GM12878 (cell line): ENCODE data around the gene BCAT1. TPM values are rescaled to one million over a fixed set of nuclear protein-coding genes. Genes with fewer than 3 reads are reported as not detected.

Source experiments
- BHLHE40 ChIP-seq, 2 experiments: fragments of 450-650 bp in 1 of 2; IDR thresholded peaks; 2 replicates each; pipeline ENCODE4 v1.6.1; 2011 to 2017; ENCODE audit warnings: low read depth in 2 of 2, borderline replicate concordance in 1 of 2, improper control_type of control experiment in 1 of 2, low read length in 1 of 2, mild to moderate bottlenecking in 1 of 2
- CREM ChIP-seq: IDR thresholded peaks from 2 replicates; pipeline ENCODE4 v1.6.1; 2014; ENCODE audit warnings: antibody characterized with exemption, low read depth
- EZH2 ChIP-seq: IDR thresholded peaks from 2 replicates; pipeline ENCODE4 v1.6.1; 2012; ENCODE audit warnings: low read depth, mild to moderate bottlenecking, control low read depth, inconsistent platforms, low read length, borderline replicate concordance; ENCODE audit not compliant: control insufficient read depth
- FOS ChIP-seq: IDR thresholded peaks from 3 replicates; pipeline ENCODE4 v1.6.1; 2011; ENCODE audit warnings: borderline replicate concordance; ENCODE audit not compliant: insufficient read length; ENCODE audit errors: extremely low read depth
- HDGF ChIP-seq: fragments of 450-650 bp; IDR thresholded peaks from 2 replicates; pipeline ENCODE4 v1.6.1; 2016; ENCODE audit warnings: antibody characterized with exemption
- MEF2B ChIP-seq: fragments of 450-650 bp; IDR thresholded peaks from 2 replicates; pipeline ENCODE4 v1.6.1; 2018; ENCODE audit warnings: mild to moderate bottlenecking, moderate library complexity; ENCODE audit not compliant: partially characterized antibody, poor library complexity, severe bottlenecking
- MYC ChIP-seq: IDR thresholded peaks from 2 replicates; pipeline ENCODE4 v1.6.1; 2011; ENCODE audit warnings: mild to moderate bottlenecking, low read length, moderate library complexity, inconsistent platforms; ENCODE audit not compliant: insufficient read depth, insufficient replicate concordance, insufficient read length, severe bottlenecking
- NFIC ChIP-seq: IDR thresholded peaks from 2 replicates; pipeline ENCODE4 v1.6.1; 2012; ENCODE audit warnings: low read depth, mild to moderate bottlenecking, inconsistent platforms, low read length, moderate library complexity
- POLR2A ChIP-seq: IDR thresholded peaks from 2 replicates; pipeline ENCODE4 v1.6.1; 2011; ENCODE audit warnings: low read depth, mild to moderate bottlenecking, low read length
- POLR2AphosphoS2 ChIP-seq: IDR thresholded peaks from 2 replicates; pipeline ENCODE4 v1.6.1; 2011; ENCODE audit warnings: low read depth, mild to moderate bottlenecking, low read length, improper control_type of control experiment, moderate library complexity
- POLR2AphosphoS5 ChIP-seq: IDR thresholded peaks from 2 replicates; pipeline ENCODE4 v1.6.1; 2011; ENCODE audit warnings: mild to moderate bottlenecking, low read length, inconsistent platforms
- RB1 ChIP-seq: fragments of 450-650 bp; formaldehyde crosslinking; IDR thresholded peaks from 2 replicates; pipeline ENCODE4 v1.6.1; 2017; ENCODE audit warnings: mild to moderate bottlenecking, borderline replicate concordance
- RELA ChIP-seq: fragments of 450-650 bp; IDR thresholded peaks from 2 replicates; pipeline ENCODE4 v1.8.0; 2014; ENCODE audit warnings: borderline replicate concordance; ENCODE audit not compliant: partially characterized antibody
- SIN3A ChIP-seq: IDR thresholded peaks from 2 replicates; pipeline ENCODE4 v1.6.1; 2012; ENCODE audit warnings: low read depth, low read length, improper control_type of control experiment
- SMAD5 ChIP-seq: IDR thresholded peaks from 2 replicates; pipeline ENCODE4 v1.6.1; 2016; ENCODE audit warnings: antibody characterized with exemption, low read depth
- SPI1 ChIP-seq: IDR thresholded peaks from 2 replicates; pipeline ENCODE4 v1.6.1; 2011; ENCODE audit warnings: low read depth, mild to moderate bottlenecking, low read length, moderate library complexity, borderline replicate concordance; ENCODE audit not compliant: insufficient read depth
- SRF ChIP-seq, 2 experiments: IDR thresholded peaks; 2 replicates each; pipeline ENCODE4 v1.6.1; 2011; ENCODE audit warnings: low read depth in 2 of 2, low read length in 2 of 2, mild to moderate bottlenecking in 1 of 2, moderate library complexity in 1 of 2
- SUPT20H ChIP-seq: IDR thresholded peaks from 2 replicates; pipeline ENCODE4 v1.6.1; 2011; ENCODE audit warnings: low read depth, mild to moderate bottlenecking, low read length, moderate library complexity, borderline replicate concordance; ENCODE audit not compliant: control insufficient read depth
- TBL1XR1 ChIP-seq: IDR thresholded peaks from 2 replicates; pipeline ENCODE4 v1.6.1; 2012; ENCODE audit warnings: low read depth, low read length, improper control_type of control experiment
- WRNIP1 ChIP-seq: IDR thresholded peaks from 2 replicates; pipeline ENCODE4 v1.6.1; 2011; ENCODE audit warnings: low read depth, low read length, improper control_type of control experiment, borderline replicate concordance
- YY1 ChIP-seq: IDR thresholded peaks from 2 replicates; pipeline ENCODE4 v1.6.1; 2011; ENCODE audit warnings: low read depth, mild to moderate bottlenecking, low read length
- ZSCAN29 ChIP-seq: fragments of 450-650 bp; IDR thresholded peaks from 2 replicates; pipeline ENCODE4 v1.6.1; 2017; ENCODE audit warnings: mild to moderate bottlenecking, moderate library complexity
- polyA plus RNA-seq, 11 experiments: library from polyadenylated mRNA; depleted of rRNA in 4 of 11; unstranded in 6 of 11; stranded (reverse) in 5 of 11; fragments of >200 nt; fragmentation: Nextera tagmentation in 4 of 11; fragmentation: Illumina TruSeq in 1 of 11; extraction: Ambion mirVana in 4 of 11; extraction: Trizol in 1 of 11; gene quantifications; 1 replicate in 1 of 11; 2 replicates in 10 of 11; pipeline versions ENCODE4 v1.2.1 to v1.2.3, GENCODE V29; 2011 to 2016; ENCODE audit warnings: inconsistent platforms in 2 of 11, missing spikeins in 2 of 11, low read depth in 1 of 11
- total RNA-seq, 4 experiments: library from RNA; depleted of rRNA in 3 of 4; stranded (reverse); fragments of >200 nt in 3 of 4; fragmentation: Illumina TruSeq in 1 of 4; extraction: Trizol in 1 of 4; gene quantifications; 2 replicates each; pipeline versions ENCODE4 v1.2.1 to v1.2.3, GENCODE V29; 2013 to 2021
- TF ChIP-seq, protein P1 (sequence below): fragments of 450-650 bp; IDR thresholded peaks from 2 replicates; pipeline ENCODE4 v1.6.1; 2014; ENCODE audit warnings: mild to moderate bottlenecking
- TF ChIP-seq, protein P2 (sequence below): fragments of 450-650 bp; IDR thresholded peaks from 2 replicates; pipeline ENCODE4 v1.6.1; 2017; ENCODE audit warnings: borderline replicate concordance
- TF ChIP-seq, protein P3 (sequence below): IDR thresholded peaks from 2 replicates; pipeline ENCODE4 v1.6.1; 2011; ENCODE audit warnings: mild to moderate bottlenecking, low read depth, low read length, moderate library complexity; ENCODE audit not compliant: insufficient replicate concordance
- TF ChIP-seq, protein P4 (sequence below), 3 experiments: IDR thresholded peaks in 2 of 3; conservative IDR thresholded peaks in 1 of 3; 2 replicates each; pipeline ENCODE4 v1.5.1; 2011; ENCODE audit warnings: low read depth in 3 of 3, low read length in 3 of 3, mild to moderate bottlenecking in 3 of 3, control low read depth in 2 of 3, moderate library complexity in 2 of 3, inconsistent platforms in 1 of 3, mixed read lengths in 1 of 3; ENCODE audit not compliant: control insufficient read depth in 2 of 3, insufficient read depth in 1 of 3; ENCODE audit errors: extremely low read depth in 1 of 3

The BCAT1 gene
- total and polyA plus RNA-seq, 10 of the 15 experiments (the other 5 are each of a cell fraction or from before 2014, with no cell fraction given) = 26.2 to 187 (median 81.9) TPM

DNA sequence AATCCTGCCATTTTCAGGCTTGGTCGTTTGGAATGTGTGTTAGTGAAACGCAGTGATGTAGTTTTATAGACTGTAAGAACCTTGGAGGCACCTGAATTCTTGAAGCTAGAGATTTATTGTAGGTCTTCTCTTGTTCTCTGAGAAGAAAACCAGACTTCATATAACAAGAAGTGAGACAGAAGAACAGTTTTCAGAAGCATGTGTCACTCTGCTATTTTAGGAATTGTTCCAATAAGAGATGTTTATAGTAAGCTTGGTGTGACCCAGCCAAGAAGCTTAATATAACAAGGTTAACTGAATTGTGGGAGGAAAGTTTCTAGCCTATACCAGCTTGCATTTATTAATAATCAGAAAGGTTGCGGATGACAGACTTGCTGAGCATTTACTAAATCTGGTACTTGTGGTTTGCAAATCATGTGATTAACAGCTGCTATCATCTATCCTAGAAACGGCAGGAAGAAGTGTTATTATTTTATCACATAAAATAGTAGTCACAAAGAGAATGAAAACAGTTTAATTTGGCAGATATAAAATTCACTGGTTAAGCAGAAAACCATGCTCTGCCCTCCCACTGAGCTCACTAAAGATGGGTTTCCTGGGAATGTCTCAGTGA lies 49.2 kb upstream of the BCAT1 start (continued):
- TF ChIP-seq, protein P1, sequence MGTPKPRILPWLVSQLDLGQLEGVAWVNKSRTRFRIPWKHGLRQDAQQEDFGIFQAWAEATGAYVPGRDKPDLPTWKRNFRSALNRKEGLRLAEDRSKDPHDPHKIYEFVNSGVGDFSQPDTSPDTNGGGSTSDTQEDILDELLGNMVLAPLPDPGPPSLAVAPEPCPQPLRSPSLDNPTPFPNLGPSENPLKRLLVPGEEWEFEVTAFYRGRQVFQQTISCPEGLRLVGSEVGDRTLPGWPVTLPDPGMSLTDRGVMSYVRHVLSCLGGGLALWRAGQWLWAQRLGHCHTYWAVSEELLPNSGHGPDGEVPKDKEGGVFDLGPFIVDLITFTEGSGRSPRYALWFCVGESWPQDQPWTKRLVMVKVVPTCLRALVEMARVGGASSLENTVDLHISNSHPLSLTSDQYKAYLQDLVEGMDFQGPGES = no peak
- TF ChIP-seq POLR2AphosphoS5 (no peak), BHLHE40 (IDR thresholded peaks at IDR 0.05; ENCODE audit: borderline replicate concordance in 1 of 2, low read depth in 2 of 2, low read length in 1 of 2) (peak; percentile 92 to 94), RELA (no peak), WRNIP1 (no peak), ZSCAN29 (peak; percentile 79), POLR2AphosphoS2 (no peak), NFIC (peak; percentile 100), POLR2A (no peak), FOS (no peak), TBL1XR1 (peak; percentile 99), SRF (IDR thresholded peaks at IDR 0.05; ENCODE audit: low read depth in 2 of 2, low read length in 2 of 2) (no peak), EZH2 (no peak), MEF2B (peak; percentile 98), SPI1 (peak; percentile 72), SIN3A (no peak), CREM (peak; percentile 91), HDGF (no peak), SUPT20H (no peak), YY1 (no peak), SMAD5 (no peak), RB1 (0 out of 2 replicates have a peak, but pooled peaks have one; percentile 20), MYC (no peak)
- TF ChIP-seq, protein P2, sequence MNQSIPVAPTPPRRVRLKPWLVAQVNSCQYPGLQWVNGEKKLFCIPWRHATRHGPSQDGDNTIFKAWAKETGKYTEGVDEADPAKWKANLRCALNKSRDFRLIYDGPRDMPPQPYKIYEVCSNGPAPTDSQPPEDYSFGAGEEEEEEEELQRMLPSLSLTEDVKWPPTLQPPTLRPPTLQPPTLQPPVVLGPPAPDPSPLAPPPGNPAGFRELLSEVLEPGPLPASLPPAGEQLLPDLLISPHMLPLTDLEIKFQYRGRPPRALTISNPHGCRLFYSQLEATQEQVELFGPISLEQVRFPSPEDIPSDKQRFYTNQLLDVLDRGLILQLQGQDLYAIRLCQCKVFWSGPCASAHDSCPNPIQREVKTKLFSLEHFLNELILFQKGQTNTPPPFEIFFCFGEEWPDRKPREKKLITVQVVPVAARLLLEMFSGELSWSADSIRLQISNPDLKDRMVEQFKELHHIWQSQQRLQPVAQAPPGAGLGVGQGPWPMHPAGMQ = no peak
- TF ChIP-seq, protein P3, sequence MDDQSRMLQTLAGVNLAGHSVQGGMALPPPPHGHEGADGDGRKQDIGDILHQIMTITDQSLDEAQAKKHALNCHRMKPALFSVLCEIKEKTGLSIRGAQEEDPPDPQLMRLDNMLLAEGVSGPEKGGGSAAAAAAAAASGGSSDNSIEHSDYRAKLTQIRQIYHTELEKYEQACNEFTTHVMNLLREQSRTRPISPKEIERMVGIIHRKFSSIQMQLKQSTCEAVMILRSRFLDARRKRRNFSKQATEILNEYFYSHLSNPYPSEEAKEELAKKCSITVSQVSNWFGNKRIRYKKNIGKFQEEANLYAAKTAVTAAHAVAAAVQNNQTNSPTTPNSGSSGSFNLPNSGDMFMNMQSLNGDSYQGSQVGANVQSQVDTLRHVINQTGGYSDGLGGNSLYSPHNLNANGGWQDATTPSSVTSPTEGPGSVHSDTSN = no peak
- TF ChIP-seq, protein P4, sequence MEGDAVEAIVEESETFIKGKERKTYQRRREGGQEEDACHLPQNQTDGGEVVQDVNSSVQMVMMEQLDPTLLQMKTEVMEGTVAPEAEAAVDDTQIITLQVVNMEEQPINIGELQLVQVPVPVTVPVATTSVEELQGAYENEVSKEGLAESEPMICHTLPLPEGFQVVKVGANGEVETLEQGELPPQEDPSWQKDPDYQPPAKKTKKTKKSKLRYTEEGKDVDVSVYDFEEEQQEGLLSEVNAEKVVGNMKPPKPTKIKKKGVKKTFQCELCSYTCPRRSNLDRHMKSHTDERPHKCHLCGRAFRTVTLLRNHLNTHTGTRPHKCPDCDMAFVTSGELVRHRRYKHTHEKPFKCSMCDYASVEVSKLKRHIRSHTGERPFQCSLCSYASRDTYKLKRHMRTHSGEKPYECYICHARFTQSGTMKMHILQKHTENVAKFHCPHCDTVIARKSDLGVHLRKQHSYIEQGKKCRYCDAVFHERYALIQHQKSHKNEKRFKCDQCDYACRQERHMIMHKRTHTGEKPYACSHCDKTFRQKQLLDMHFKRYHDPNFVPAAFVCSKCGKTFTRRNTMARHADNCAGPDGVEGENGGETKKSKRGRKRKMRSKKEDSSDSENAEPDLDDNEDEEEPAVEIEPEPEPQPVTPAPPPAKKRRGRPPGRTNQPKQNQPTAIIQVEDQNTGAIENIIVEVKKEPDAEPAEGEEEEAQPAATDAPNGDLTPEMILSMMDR (IDR thresholded peaks at IDR 0.05 in 2 of 3, conservative IDR thresholded peaks at IDR 0.05 in 1 of 3; ENCODE audit: control insufficient read depth in 2 of 3, extremely low read depth in 1 of 3, insufficient read depth in 1 of 3, low read depth in 3 of 3, low read length in 3 of 3) = no peak
